HFF-Myc (cell line): ENCODE results near the gene USP37.

ENCODE experiments used
- DNase-seq: peaks from one replicate; pipeline ENCODE4 v3.0.0-alpha.2; 2011; ENCODE audit warnings: low read depth; ENCODE audit errors: extremely low read depth
- H3K4me3 ChIP-seq: replicated peaks from 2 replicates; pipeline ENCODE4 v1.5.1; 2011; ENCODE audit warnings: low read depth, mild to moderate bottlenecking, control low read depth, low read length
- CTCF ChIP-seq: IDR thresholded peaks from 2 replicates; pipeline ENCODE4 v1.5.1; 2012; ENCODE audit warnings: mild to moderate bottlenecking, low read depth, low read length, control low read depth; ENCODE audit errors: missing control alignments

USP37 gene

GRCh38 chr2:218583983-218584850 lies 16.1 kb upstream of the USP37 start:
- no peak for DNase-seq
- H3K4me3 ChIP-seq = no peak overlapping the region
- TF ChIP-seq CTCF = peak; percentile 4

GRCh38 chr2:218582076-218582475 lies 13.9 kb upstream of the USP37 start:
- no peak for TF ChIP-seq CTCF
- H3K4me3 ChIP-seq = no peak overlapping the region
- DNase-seq = no peak

GRCh38 chr2:218578272-218578877 lies 10.2 kb upstream of the USP37 start:
- TF ChIP-seq CTCF = no peak
- no peak overlapping the region for H3K4me3 ChIP-seq
- DNase-seq = no peak

DNA sequence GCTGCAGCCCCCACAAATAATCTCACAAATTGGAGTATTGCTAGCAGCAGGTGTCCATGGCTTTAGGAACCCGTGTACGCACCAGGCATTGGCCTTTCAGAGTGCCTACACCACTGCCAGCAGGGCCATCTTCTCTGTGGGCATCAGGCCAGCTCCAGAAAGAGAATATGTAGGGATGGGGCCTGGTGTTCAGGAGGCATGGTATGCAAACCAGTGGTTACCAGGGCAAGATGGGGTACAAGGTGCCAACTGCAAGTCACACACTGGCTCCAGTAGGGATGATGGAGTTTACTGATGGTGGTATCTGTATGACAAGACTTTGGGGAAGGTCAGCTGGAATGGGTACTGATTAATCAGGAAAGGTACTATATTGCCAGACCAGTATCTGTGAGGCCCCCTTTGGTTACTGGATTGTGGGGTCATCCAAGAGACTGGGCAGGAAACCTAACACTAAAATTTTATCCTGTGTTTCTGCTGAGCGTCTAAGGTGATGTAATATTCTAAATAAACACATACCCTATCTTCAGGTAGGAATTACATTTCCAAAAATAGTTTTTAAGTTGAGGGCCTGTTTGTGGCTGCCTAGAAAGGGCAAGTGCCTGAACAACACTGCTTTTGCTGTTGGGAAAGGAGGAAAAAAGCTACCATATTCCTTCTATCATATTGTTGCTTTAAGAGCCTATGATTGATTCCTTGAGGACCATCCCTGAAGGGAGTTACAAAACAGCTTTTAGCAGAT lies 9.5 kb upstream of the USP37 start:
- no peak overlapping the region for H3K4me3 ChIP-seq
- no peak for TF ChIP-seq CTCF
- DNase-seq = no peak

GRCh38 chr2:218576854-218577253 lies 8.7 kb upstream of the USP37 start:
- DNase-seq = no peak
- no peak overlapping the region for H3K4me3 ChIP-seq
- no peak for TF ChIP-seq CTCF

DNA sequence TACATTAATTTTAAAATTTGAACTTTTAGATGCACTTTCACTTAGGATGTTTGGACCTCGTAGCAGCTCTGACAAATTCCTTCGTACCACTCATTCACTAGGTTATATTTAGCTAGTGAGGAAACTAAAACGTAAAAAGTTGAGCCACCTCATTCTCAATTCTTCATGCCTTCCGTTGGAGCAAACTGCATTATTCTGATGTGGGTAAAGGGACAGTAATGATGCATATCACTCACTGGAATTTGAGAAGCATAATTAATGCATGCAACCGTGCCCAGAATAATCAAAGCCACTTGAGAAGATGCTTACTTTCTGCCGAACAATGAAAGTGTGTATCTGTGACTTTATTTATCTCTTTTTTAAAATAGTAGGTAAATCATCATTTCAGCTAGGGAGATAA lies 2.7 kb upstream of the USP37 start:
- peak overlapping the region; percentile 86 for H3K4me3 ChIP-seq
- no peak for DNase-seq
- TF ChIP-seq CTCF = no peak
